Activated CD8-positive, alpha-beta T cell treated with anti-CD3 and anti-CD28 coated beads, Interleukin-2, amount 10 ng/mL, durations not matched to agents 7 days and 5 days (primary cell): ENCODE measurements around the gene TMEM147. TPM values are rescaled to one million over a fixed set of nuclear protein-coding genes. Genes with fewer than 3 reads are reported as not detected.

Experiments
- ATAC-seq: fragments of 150-1000 bp; cut with Tn5 transposase; one replicate; pipeline ENCODE4 v1.10.0; 2021; ENCODE audit warnings: moderate library complexity
- CTCF ChIA-PET: fragments of 350-600 bp; sonication (Branson Sonifier 250); formaldehyde crosslinking; loops from one replicate; lab custom pipeline; 2021; ENCODE audit warnings: antibody characterized with exemption; lab: Charles Lee
- POLR2A ChIA-PET: fragments of 350-600 bp; sonication (Branson Sonifier 250); formaldehyde crosslinking; loops from one replicate; lab custom pipeline; 2021; ENCODE audit warnings: antibody characterized with exemption; lab: Charles Lee
- DNase-seq: peaks from one replicate; pipeline ENCODE4 v3.0.0-alpha.2; 2020
- H3K27ac Mint-ChIP-seq: one replicate; pipeline ENCODE4 v1.8.0; 2021; ENCODE audit warnings: mild to moderate bottlenecking, mixed read lengths
- H3K27me3 Mint-ChIP-seq: one replicate; pipeline ENCODE4 v1.8.0; 2021; ENCODE audit warnings: low read depth, mixed read lengths
- H3K36me3 Mint-ChIP-seq: one replicate; pipeline ENCODE4 v1.8.0; 2021; ENCODE audit warnings: low read depth, mixed read lengths
- H3K4me1 Mint-ChIP-seq: one replicate; pipeline ENCODE4 v1.8.0; 2021; ENCODE audit warnings: low read depth, mixed read lengths
- H3K4me3 Mint-ChIP-seq: one replicate; pipeline ENCODE4 v1.8.0; 2021; ENCODE audit warnings: mild to moderate bottlenecking, mixed read lengths
- H3K9me3 Mint-ChIP-seq: one replicate; pipeline ENCODE4 v1.8.0; 2022; ENCODE audit warnings: mixed read lengths; ENCODE audit not compliant: insufficient read depth
- total RNA-seq, 2 experiments: library from RNA; stranded (reverse); gene quantifications; one replicate each; pipeline ENCODE4 v1.2.3, GENCODE V29; 2021

TMEM147 gene
- total RNA-seq, 2 experiments from 2014 or later = 53.3 to 54.1 TPM

DNA sequence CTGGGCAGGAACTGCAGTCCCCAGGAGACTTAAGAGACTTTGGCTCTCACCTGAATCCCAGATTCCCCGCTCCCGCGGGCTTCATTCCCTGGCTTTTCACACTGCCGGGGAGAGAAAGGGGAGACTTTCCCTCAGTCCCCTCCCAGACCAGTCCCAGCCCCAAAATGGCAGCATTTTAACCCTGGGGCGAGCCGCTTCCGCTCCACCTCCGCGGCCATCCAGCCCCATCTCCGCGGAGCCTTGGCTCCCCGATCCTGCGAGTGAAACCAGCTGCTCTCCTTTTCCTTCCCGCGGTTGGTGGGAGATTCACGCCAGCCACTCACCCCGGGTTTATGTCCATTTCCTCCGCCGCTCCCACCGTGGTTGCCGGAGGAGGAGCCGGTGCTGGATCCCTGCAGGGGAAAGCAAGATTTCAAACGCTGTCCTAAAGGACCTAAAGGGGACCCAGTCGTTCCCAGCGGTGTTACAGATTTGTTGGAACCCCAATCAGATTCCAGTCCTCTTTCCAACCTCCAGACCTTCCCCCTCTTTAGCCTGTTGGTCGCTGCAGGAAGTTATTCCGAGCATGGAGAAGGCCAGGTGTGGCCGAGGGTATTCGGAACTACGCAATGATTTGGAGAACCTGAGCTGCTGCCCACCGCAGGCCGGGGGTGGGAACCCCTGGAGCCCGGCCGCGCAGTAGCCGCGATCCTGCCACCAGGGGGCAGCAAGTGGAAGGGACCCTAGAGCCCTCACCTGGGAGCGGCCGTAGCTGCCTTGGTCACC is 35.4 kb upstream of the TMEM147 start:
- no peak overlapping the region for H3K27ac Mint-ChIP-seq
- H3K4me3 Mint-ChIP-seq = peak overlapping the region; percentile 38
- peak; percentile 85 for ATAC-seq
- CTCF ChIA-PET = interaction anchor here (0.7 to 3.7 kb wide), 23 partner anchors 9 to 196 kb away, joined by 3 to 22 read pairs (median 5); partner anchors contain the start of gene COX6B1
- no peaks in the 10 kb centered on the region for H3K9me3 Mint-ChIP-seq
- DNase-seq = peak; percentile 78
- H3K27me3 Mint-ChIP-seq = peaks cover 58% of the 10 kb centered on the region
- no peaks in the 10 kb centered on the region for H3K36me3 Mint-ChIP-seq
- peaks cover 16% of the 10 kb centered on the region for H3K4me1 Mint-ChIP-seq
- POLR2A ChIA-PET = no interaction called here

DNA sequence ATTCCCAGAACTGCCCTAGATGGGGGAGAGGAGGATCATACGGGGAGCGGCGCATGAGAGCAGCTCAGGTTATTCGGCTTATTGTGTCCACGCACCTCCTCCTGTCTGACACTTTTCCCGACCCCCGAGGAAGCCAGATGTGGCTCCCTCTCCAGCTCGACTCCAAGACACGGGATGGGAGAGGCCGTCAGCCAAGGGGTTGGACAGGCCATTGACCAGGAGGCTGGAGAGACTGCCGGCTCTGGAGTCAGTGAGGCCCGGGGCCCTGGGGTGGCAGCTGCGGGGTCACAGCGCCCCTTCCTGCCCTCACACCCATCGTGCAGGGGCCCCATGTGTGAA is 34.8 kb upstream of the TMEM147 start:
- ChIA-PET CTCF (interaction anchor here (0.7 to 2.8 kb wide), 22 partner anchors 10 to 197 kb away, joined by 3 to 14 read pairs (median 5); partner anchors contain the start of gene COX6B1), POLR2A (no interaction called here)
- Mint-ChIP-seq H3K4me3 (no peak overlapping the region), H3K27me3 (peaks cover 54% of the 10 kb centered on the region), H3K4me1 (peaks cover 16% of the 10 kb centered on the region), H3K9me3 (no peaks in the 10 kb centered on the region), H3K27ac (no peak overlapping the region), H3K36me3 (no peaks in the 10 kb centered on the region)
- ATAC-seq (no peak), DNase-seq (no peak)

DNA sequence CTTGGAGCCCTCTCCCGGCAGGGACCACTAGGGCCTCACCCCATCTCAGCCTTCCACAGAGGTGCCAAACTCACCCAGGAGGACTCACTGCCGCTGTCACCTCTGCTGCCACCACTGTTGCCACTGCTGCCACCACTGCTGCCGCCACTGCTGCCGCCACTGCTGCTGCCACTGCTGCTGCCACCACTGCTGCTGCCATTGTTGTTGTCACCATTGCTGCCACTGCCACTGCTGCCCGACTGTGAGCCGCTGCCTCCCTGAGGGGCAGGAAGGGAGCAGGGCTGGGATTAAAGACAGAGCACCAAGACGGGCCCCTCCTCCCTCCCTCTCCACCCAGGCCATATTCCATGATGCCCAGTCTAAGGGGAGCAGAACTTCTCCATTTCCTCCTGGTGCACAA is 34.1 kb upstream of the TMEM147 start:
- DNase-seq (no peak), ATAC-seq (no peak)
- no peak overlapping the region for H3K27ac Mint-ChIP-seq
- peaks cover 50% of the 10 kb centered on the region for H3K27me3 Mint-ChIP-seq
- ChIA-PET CTCF (interaction anchor here (1.4 to 2.8 kb wide), 8 partner anchors 20 to 183 kb away, joined by 3 to 14 read pairs (median 8); partner anchors contain the start of gene COX6B1), POLR2A (no interaction called here)
- H3K36me3 Mint-ChIP-seq = no peaks in the 10 kb centered on the region
- no peak overlapping the region for H3K4me3 Mint-ChIP-seq
- H3K9me3 Mint-ChIP-seq = no peaks in the 10 kb centered on the region
- H3K4me1 Mint-ChIP-seq = peaks cover 16% of the 10 kb centered on the region

GRCh38 chr19:35512831-35513627 is 32.4 kb upstream of the TMEM147 start:
- Mint-ChIP-seq H3K27me3 (peaks cover 37% of the 10 kb centered on the region), H3K27ac (no peak overlapping the region), H3K4me1 (peaks cover 16% of the 10 kb centered on the region), H3K4me3 (no peak overlapping the region), H3K9me3 (no peaks in the 10 kb centered on the region), H3K36me3 (no peaks in the 10 kb centered on the region)
- ChIA-PET POLR2A (no interaction called here), CTCF (interaction anchor here (1.0 kb wide), 1 partner anchor 77 kb away, joined by 4 read pairs; no protein-coding TSS in a partner anchor)
- DNase-seq = no peak
- no peak for ATAC-seq

- peaks cover 30% of the 10 kb centered on the region for H3K27me3 Mint-ChIP-seq
- no peaks in the 10 kb centered on the region for H3K9me3 Mint-ChIP-seq
- H3K27ac Mint-ChIP-seq = no peak within 1 kb of the TSS
- no peaks in the 10 kb centered on the region for H3K36me3 Mint-ChIP-seq
- DNase-seq (no peak), ATAC-seq (no peak)
- POLR2A ChIA-PET = no interaction called here
- peaks cover 16% of the 10 kb centered on the region for H3K4me1 Mint-ChIP-seq
- no peak within 1 kb of the TSS for H3K4me3 Mint-ChIP-seq
- CTCF ChIA-PET = interaction anchor here (1.0 to 1.2 kb wide), 3 partner anchors 12 to 79 kb away, joined by 3 to 4 read pairs (median 3); no protein-coding TSS in a partner anchor
Observed at GRCh38 chr19:35513628-35514281, 31.7 kb upstream of the TMEM147 start, which contains the start of gene DMKN. TSS of gene DMKN (minus strand) at chr19:35513649. CDS start at chr19:35513475, 174 bp downstream.

GRCh38 chr19:35514282-35514809 is 31.1 kb upstream of the TMEM147 start:
- peaks cover 30% of the 10 kb centered on the region for H3K27me3 Mint-ChIP-seq
- POLR2A ChIA-PET = no interaction called here
- no peak overlapping the region for H3K27ac Mint-ChIP-seq
- H3K4me3 Mint-ChIP-seq = no peak overlapping the region
- H3K9me3 Mint-ChIP-seq = no peaks in the 10 kb centered on the region
- peaks cover 14% of the 10 kb centered on the region for H3K4me1 Mint-ChIP-seq
- H3K36me3 Mint-ChIP-seq = no peaks in the 10 kb centered on the region
- no peak for DNase-seq
- CTCF ChIA-PET = interaction anchor here (1.1 to 1.2 kb wide), 2 partner anchors 12 to 79 kb away, joined by 3 read pairs; no protein-coding TSS in a partner anchor
- no peak for ATAC-seq

- Mint-ChIP-seq H3K4me1 (no peaks in the 10 kb centered on the region), H3K9me3 (no peaks in the 10 kb centered on the region), H3K36me3 (no peaks in the 10 kb centered on the region), H3K27me3 (peaks cover 17% of the 10 kb centered on the region), H3K27ac (no peak overlapping the region), H3K4me3 (no peak overlapping the region)
- DNase-seq (no peak), ATAC-seq (no peak)
- ChIA-PET CTCF (interaction anchor here (1.2 to 1.3 kb wide), 2 partner anchors 21 to 163 kb away, joined by 3 read pairs; no protein-coding TSS in a partner anchor), POLR2A (no interaction called here)
Observed at GRCh38 chr19:35516310-35516709, 29.1 kb upstream of the TMEM147 start.

GRCh38 chr19:35517342-35517741 is 28.1 kb upstream of the TMEM147 start:
- Mint-ChIP-seq H3K27ac (no peak overlapping the region), H3K36me3 (no peaks in the 10 kb centered on the region), H3K27me3 (peaks cover 15% of the 10 kb centered on the region), H3K9me3 (no peaks in the 10 kb centered on the region), H3K4me1 (no peaks in the 10 kb centered on the region), H3K4me3 (no peak overlapping the region)
- POLR2A ChIA-PET = no interaction called here
- ATAC-seq (no peak), DNase-seq (no peak)
- CTCF ChIA-PET = interaction anchor here (0.7 kb wide), 1 partner anchor 22 kb away, joined by 3 read pairs; no protein-coding TSS in a partner anchor

DNA sequence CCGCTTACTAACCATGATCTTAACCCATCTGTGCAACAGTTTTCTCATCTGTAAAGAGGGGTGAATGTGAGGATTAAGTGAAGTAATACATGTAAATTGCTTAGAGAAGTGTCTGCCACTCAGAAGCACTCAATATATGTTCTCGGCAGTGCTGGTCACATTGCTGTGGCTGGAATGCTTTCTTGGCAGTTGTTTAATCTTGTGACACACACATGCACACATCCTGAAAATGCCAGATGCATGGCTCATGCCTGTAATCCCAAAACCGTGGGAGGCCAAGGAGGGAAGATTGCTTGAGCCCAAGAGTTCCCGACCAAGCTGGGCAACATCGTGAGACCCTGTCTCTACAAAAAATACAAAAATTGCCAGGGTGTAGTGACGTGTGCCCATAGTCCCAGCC is 27.1 kb upstream of the TMEM147 start:
- ATAC-seq (no peak), DNase-seq (no peak)
- ChIA-PET CTCF (interaction anchor here (1.3 kb wide), 1 partner anchor 23 kb away, joined by 4 read pairs; no protein-coding TSS in a partner anchor), POLR2A (no interaction called here)
- peaks cover 11% of the 10 kb centered on the region for H3K27me3 Mint-ChIP-seq
- H3K36me3 Mint-ChIP-seq = no peaks in the 10 kb centered on the region
- no peak overlapping the region for H3K27ac Mint-ChIP-seq
- H3K9me3 Mint-ChIP-seq = no peaks in the 10 kb centered on the region
- H3K4me1 Mint-ChIP-seq = no peaks in the 10 kb centered on the region
- H3K4me3 Mint-ChIP-seq = no peak overlapping the region

- Mint-ChIP-seq H3K36me3 (no peaks in the 10 kb centered on the region), H3K4me1 (no peaks in the 10 kb centered on the region), H3K27me3 (peaks cover 8% of the 10 kb centered on the region), H3K9me3 (no peaks in the 10 kb centered on the region), H3K27ac (no peak overlapping the region), H3K4me3 (no peak overlapping the region)
- no peak for ATAC-seq
- ChIA-PET POLR2A (no interaction called here), CTCF (interaction anchor here (2.3 kb wide), 1 partner anchor 9 kb away, joined by 7 read pairs; no protein-coding TSS in a partner anchor)
- no peak for DNase-seq
Observed at GRCh38 chr19:35519291-35519690, 26.1 kb upstream of the TMEM147 start.

- H3K27me3 Mint-ChIP-seq = peaks cover 5% of the 10 kb centered on the region
- no peak for DNase-seq
- no peak overlapping the region for H3K4me3 Mint-ChIP-seq
- H3K36me3 Mint-ChIP-seq = no peaks in the 10 kb centered on the region
- POLR2A ChIA-PET = no interaction called here
- peaks cover 2% of the 10 kb centered on the region for H3K4me1 Mint-ChIP-seq
- CTCF ChIA-PET = interaction anchor here (1.9 to 2.3 kb wide), 2 partner anchors 11 to 27 kb away, joined by 7 read pairs; no protein-coding TSS in a partner anchor
- H3K27ac Mint-ChIP-seq = no peak overlapping the region
- no peak for ATAC-seq
- H3K9me3 Mint-ChIP-seq = no peaks in the 10 kb centered on the region
Observed at GRCh38 chr19:35521124-35521743, 24.2 kb upstream of the TMEM147 start.
